Lung (tissue), 12 donors: ENCODE results near the gene B4GALNT2. TPM values are rescaled to one million over a fixed set of nuclear protein-coding genes. Genes with fewer than 3 reads are reported as not detected.
"Not testable (repeated sequence)": the region's sequence is repeated elsewhere in the genome, so short reads cannot be mapped to it uniquely, and the experiment has no call there.

ENCODE experiments used
- ATAC-seq: fragments of 200-7000 bp; cut with Tn5 transposase; one replicate; pipeline ENCODE4 v1.9.1; 2020; ENCODE audit warnings: moderate number of reproducible peaks; ENCODE audit not compliant: insufficient read depth, low FRiP score
- DNase-seq, 3 donors: peaks; one replicate each; pipeline ENCODE4 v3.0.0-alpha.2; 2013 to 2017
- H3K27ac ChIP-seq, 2 donors: one replicate each; pipeline ENCODE4 v1.5.1; 2013; ENCODE audit warnings: mild to moderate bottlenecking in 2 of 2, moderate library complexity in 2 of 2, control low read depth in 1 of 2, inconsistent platforms in 1 of 2, low read depth in 1 of 2, low read length in 1 of 2
- H3K27me3 ChIP-seq, 3 donors: one replicate each; pipeline ENCODE4 v1.5.1; 2013; ENCODE audit warnings: low read length in 2 of 3; ENCODE audit not compliant: control insufficient read depth in 3 of 3, insufficient read depth in 3 of 3
- H3K36me3 ChIP-seq, 4 donors: one replicate each; pipeline ENCODE4 v1.5.1; 2013; ENCODE audit warnings: low read length in 4 of 4, mild to moderate bottlenecking in 1 of 4, moderate library complexity in 1 of 4; ENCODE audit not compliant: control insufficient read depth in 4 of 4, insufficient read depth in 4 of 4
- H3K4me1 ChIP-seq, 5 donors: one replicate each; pipeline ENCODE4 v1.5.1; 2013; ENCODE audit warnings: low read length in 5 of 5, mild to moderate bottlenecking in 2 of 5, moderate library complexity in 1 of 5; ENCODE audit not compliant: control insufficient read depth in 5 of 5, insufficient read depth in 5 of 5
- H3K4me3 ChIP-seq: one replicate; pipeline ENCODE4 v1.5.1; 2013; ENCODE audit warnings: mild to moderate bottlenecking, control low read depth, moderate library complexity
- H3K9ac ChIP-seq, 2 donors: one replicate each; pipeline ENCODE4 v1.5.1; 2013; ENCODE audit warnings: low read length in 2 of 2, control low read depth in 1 of 2; ENCODE audit not compliant: insufficient read depth in 1 of 2
- H3K9me3 ChIP-seq, 4 donors: one replicate each; pipeline ENCODE4 v1.5.1; 2013; ENCODE audit warnings: low read length in 3 of 4, mild to moderate bottlenecking in 1 of 4, moderate library complexity in 1 of 4; ENCODE audit not compliant: control insufficient read depth in 4 of 4, insufficient read depth in 3 of 4
- CTCF ChIP-seq: IDR thresholded peaks from 2 replicates; pipeline ENCODE4 v1.5.1; 2012; ENCODE audit warnings: mild to moderate bottlenecking; ENCODE audit errors: control extremely low read depth, extremely low read depth
- WGBS, 2 donors: extraction: QIAGEN DNeasy Blood & Tissue Kit; methylation state at CpG; one replicate each; pipeline ENCODE4 v1.1.7; 2013; 5-methylcytosine and 5-hydroxymethylcytosine counted together
- polyA plus RNA-seq, 2 donors: library from polyadenylated mRNA; stranded (reverse); fragments of 200-250 nt; gene quantifications; one replicate each; pipeline ENCODE4 v1.2.1, GENCODE V29; 2013
- total RNA-seq, 2 donors: library from RNA; depleted of rRNA in 1 of 2; stranded (reverse); fragments of >200 nt in 1 of 2; gene quantifications; one replicate each; pipeline ENCODE4 v1.2.1, GENCODE V29; 2014 to 2021
- donor health status: control.
- donor health status: control.
- donor health status: Bipolar disorder and iron deficiency.
- donor health status: healthy.
- donor health status: DM: yes; HTN: yes; CAD: no.

The B4GALNT2 gene
- total and polyA plus RNA-seq, 4 donors = 0.08 to 0.25 (median 0.15) TPM; not detected in 1

- no peaks in the 10 kb centered on the region for H3K36me3 ChIP-seq
- WGBS, 2 donors = 69 to 78% methylated on average over 10 of the region's 10 CpGs
- no peak overlapping the region for H3K4me3 ChIP-seq
- H3K9ac ChIP-seq = no peak overlapping the region
- H3K4me1 ChIP-seq = no peaks in the 10 kb centered on the region
- DNase-seq (no peak), ATAC-seq (no peak)
- no peaks in the 10 kb centered on the region for H3K27me3 ChIP-seq
- no peaks in the 10 kb centered on the region for H3K9me3 ChIP-seq
- no peak overlapping the region for H3K27ac ChIP-seq
- TF ChIP-seq CTCF = no peak
Observed at GRCh38 chr17:49093131-49093530, 39.4 kb upstream of the B4GALNT2 start.

GRCh38 chr17:49100601-49101000, 32.0 kb upstream of the B4GALNT2 start:
- no peak overlapping the region for H3K4me3 ChIP-seq
- DNase-seq = no peak
- H3K27ac ChIP-seq = no peak overlapping the region
- H3K4me1 ChIP-seq = peaks cover 0 to 1% (median 0%) of the 10 kb centered on the region in 5 donors
- H3K27me3 ChIP-seq = no peaks in the 10 kb centered on the region
- no peak for ATAC-seq
- H3K36me3 ChIP-seq = no peaks in the 10 kb centered on the region
- H3K9ac ChIP-seq = no peak overlapping the region
- H3K9me3 ChIP-seq = no peaks in the 10 kb centered on the region
- no peak for TF ChIP-seq CTCF

- Histone ChIP-seq H3K9me3 (no peaks in the 10 kb centered on the region), H3K36me3 (no peaks in the 10 kb centered on the region), H3K4me1 (peaks cover 0 to 1% (median 0%) of the 10 kb centered on the region in 5 donors), H3K4me3 (no peak overlapping the region), H3K9ac (no peak overlapping the region), H3K27ac (no peak overlapping the region), H3K27me3 (no peaks in the 10 kb centered on the region)
- DNase-seq = no peak
- 50 to 75% methylated on average over 4 of the region's 4 CpGs for WGBS, 2 donors
- peak; percentile 34 for ATAC-seq
- no peak for TF ChIP-seq CTCF
Observed at GRCh38 chr17:49101054-49101534, 31.5 kb upstream of the B4GALNT2 start.

GRCh38 chr17:49103360-49103759, 29.2 kb upstream of the B4GALNT2 start:
- ATAC-seq, H3K9me3 ChIP-seq, H3K27ac ChIP-seq, H3K9ac ChIP-seq, DNase-seq, H3K4me3 ChIP-seq, H3K4me1 ChIP-seq, H3K36me3 ChIP-seq, H3K27me3 ChIP-seq: not testable (repeated sequence)
- WGBS, 2 donors = 96 to 97% methylated on average over 13 to 14 of the region's 14 CpGs
